ENCODE measurements around the gene SETD4. TPM values are rescaled to one million over a fixed set of nuclear protein-coding genes. Genes with fewer than 3 reads are reported as not detected.

The SETD4 gene
- total RNA-seq, 3 donors from 2014 or later, result 15.9 to 18.8 (median 17.2) TPM

DNA sequence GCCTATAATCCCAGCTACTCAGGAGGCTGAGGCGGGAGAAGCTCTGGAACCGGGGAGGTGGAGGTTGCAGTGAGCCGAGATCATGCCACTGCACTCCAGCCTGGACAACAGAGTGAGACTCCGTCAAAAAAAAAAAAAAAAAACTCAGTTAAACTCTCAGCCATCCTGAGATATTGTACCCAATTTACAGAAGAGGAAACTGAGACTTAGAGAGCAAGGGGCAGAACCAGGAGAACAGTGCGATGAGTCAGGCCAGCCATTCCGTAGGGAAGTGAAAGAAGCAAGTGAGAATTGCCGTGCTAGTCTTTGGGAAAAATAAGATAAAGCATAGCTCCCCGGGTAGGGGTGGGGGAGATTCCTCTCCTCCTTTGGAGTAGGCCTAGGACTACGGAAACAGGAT, 69.7 kb downstream of the SETD4 start:
- DNase-seq (no peak), ATAC-seq (no peak)
- H3K27me3 Mint-ChIP-seq (ENCODE audit: low read depth), result peaks cover 16% of the 10 kb centered on the region
- no peak overlapping the region for H3K4me3 Mint-ChIP-seq
- H3K36me3 Mint-ChIP-seq (ENCODE audit: insufficient read depth), result no peaks in the 10 kb centered on the region
- no peaks in the 10 kb centered on the region for H3K9me3 Mint-ChIP-seq
- peaks cover 8% of the 10 kb centered on the region for H3K4me1 Mint-ChIP-seq (ENCODE audit: low read depth)

DNA sequence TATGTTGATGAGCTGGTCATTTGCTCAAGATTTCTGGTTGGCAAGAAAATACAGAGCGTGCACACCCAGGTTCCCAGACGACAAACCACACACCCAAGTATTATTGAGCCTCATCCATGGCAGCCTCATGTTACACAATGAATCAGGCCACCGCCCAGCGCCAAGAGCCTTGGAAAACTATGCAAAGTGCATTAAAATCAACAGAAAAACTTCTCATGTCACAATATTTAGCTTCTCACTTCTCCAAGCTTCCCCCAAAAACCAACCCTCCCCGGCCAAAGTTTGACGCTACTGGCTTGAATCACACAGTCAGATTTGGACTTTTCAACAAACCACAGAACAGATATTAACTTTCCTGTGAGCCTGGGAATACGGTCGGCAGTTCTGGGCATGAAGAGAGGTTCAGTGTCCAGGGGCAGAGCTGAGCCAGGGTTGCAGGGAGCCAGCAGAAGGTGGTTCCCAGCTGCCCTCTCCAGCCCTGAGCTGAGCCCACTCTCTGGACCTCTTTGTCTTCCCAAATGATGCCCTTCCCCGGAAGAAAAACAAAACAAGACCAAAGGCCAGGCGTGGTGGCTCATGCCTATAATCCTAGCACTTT, 71.1 kb downstream of the SETD4 start:
- ATAC-seq (no peak), DNase-seq (no peak)
- Mint-ChIP-seq H3K9me3 (no peaks in the 10 kb centered on the region), H3K4me3 (no peak overlapping the region), H3K4me1 (ENCODE audit: low read depth) (no peaks in the 10 kb centered on the region), H3K27me3 (ENCODE audit: low read depth) (peaks cover 19% of the 10 kb centered on the region), H3K36me3 (ENCODE audit: insufficient read depth) (no peaks in the 10 kb centered on the region)

DNA sequence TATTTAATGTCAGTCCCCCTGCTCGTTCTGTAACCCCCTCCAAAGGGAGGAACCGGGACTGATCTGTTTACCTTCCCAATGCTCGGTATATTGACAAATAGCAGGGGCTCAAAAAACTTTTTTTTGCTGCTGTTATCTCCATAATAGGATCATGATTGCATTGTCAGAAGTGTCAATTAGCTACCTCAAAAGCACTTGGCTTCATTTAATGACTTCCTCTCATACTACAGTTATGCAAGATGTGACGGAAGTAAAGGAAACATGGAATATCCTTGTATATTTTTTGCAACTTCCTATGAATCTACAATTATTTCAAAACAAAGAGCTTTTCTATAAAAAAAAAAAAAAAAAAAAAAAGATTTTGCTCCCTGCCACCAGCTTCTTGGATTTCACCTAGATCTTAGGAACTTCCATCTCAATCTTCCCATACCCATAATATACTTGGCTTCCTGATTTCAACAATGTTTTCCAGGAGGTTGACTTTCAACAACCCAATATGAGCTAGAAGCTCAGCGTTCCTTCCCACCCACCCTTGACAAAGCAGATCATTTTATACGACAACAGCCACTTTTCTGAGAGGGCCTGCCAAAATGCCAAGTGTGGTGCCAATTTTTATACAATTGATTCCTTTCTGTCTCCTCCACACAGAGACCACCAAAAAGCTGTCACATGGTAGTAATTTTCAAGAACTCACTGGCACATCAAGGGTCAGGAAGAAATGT, 71.7 kb downstream of the SETD4 start:
- Mint-ChIP-seq H3K4me1 (ENCODE audit: low read depth) (no peaks in the 10 kb centered on the region), H3K4me3 (no peak overlapping the region), H3K36me3 (ENCODE audit: insufficient read depth) (no peaks in the 10 kb centered on the region), H3K27me3 (ENCODE audit: low read depth) (peaks cover 23% of the 10 kb centered on the region), H3K9me3 (no peaks in the 10 kb centered on the region)
- DNase-seq (no peak), ATAC-seq (no peak)

DNA sequence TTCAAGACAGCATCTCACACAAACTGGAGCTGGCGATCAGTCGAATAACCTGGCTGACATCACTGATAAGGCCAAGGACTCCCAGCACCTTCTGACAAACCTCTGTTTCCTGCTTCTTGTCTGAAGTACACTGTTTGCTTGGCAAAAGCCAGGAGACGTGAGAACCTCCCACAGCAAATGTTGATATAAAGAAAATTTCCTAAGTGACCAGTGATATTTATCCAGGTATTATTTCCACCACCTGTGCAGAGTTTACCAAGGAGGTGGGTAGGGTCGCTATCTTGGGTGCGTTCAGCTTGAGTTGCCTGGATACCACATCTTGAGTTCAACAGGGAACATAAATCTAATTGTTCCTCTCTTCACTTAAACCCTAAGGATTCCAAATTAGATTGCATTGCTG, 72.9 kb downstream of the SETD4 start:
- Mint-ChIP-seq H3K4me3 (no peak overlapping the region), H3K27me3 (ENCODE audit: low read depth) (peaks cover 24% of the 10 kb centered on the region), H3K4me1 (ENCODE audit: low read depth) (no peaks in the 10 kb centered on the region), H3K9me3 (no peaks in the 10 kb centered on the region), H3K36me3 (ENCODE audit: insufficient read depth) (no peaks in the 10 kb centered on the region)
- ATAC-seq (no peak), DNase-seq (no peak)

DNA sequence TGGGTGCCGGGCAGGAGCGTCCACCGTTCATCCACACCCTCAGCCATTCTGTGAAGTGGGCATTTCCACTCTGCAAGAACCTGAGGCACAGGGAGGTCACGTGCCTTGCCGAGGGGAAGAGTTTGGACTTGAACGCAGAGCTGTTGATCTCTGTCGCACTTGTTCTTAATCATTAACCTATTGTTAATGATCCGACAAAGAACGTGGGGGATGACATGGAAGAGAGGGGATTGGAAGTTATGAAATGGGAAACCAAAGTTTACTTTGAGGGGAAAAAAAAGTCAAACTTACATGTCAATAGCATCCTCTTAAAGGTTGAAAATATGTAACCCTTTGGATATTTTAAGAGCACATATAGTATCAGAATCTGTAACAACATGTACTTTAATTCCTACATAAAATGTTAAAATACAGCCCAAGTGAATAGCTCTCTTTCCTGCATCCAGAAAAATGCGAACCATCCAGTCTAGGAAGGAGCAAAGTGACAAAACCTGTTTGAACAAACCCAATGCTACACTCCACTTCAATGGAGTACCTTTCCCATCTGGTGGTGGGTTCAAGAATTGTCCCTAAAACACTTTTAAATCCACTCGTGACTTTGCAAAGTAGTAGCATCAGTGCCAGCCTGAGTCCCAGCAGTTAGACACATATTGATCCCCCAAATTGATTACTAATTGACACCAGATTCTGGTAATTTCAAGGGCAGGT, 75.5 kb downstream of the SETD4 start:
- Mint-ChIP-seq H3K36me3 (ENCODE audit: insufficient read depth) (no peaks in the 10 kb centered on the region), H3K4me3 (no peak overlapping the region), H3K4me1 (ENCODE audit: low read depth) (no peaks in the 10 kb centered on the region), H3K9me3 (no peaks in the 10 kb centered on the region), H3K27me3 (ENCODE audit: low read depth) (peaks cover 26% of the 10 kb centered on the region)
- no peak for DNase-seq
- ATAC-seq, result no peak

Other genes starting within 250 kb of the SETD4 start
- 10 to 100 TPM; 45.5 to 57.0 (median 56.8) TPM for gene CBR1, start 9.5 kb upstream of the SETD4 start, total RNA-seq
- gene CBR3, start 74.6 kb upstream of the SETD4 start, total RNA-seq, result 1 to 10 TPM; 3.6 to 7.6 (median 6.7) TPM
- gene DOP1B, start 96.3 kb upstream of the SETD4 start, total RNA-seq, result 10 to 100 TPM in 1 of 3 donors, 1 to 10 TPM in 2; 8.1 to 10.8 (median 9.6) TPM

Measured in activated T-cell treated with anti-CD3 and anti-CD28 coated beads, Interleukin-2, amount 50 U/mL, for 4 hours (primary cell).